SK-N-SH (cell line): Measurements from ENCODE around the gene ARHGEF28.

Source experiments
- CTCF ChIP-seq: fragments of 200-600 bp; sonication (generic); IDR thresholded peaks from 2 replicates; pipeline ENCODE4 v1.6.1; 2017; ENCODE audit warnings: antibody characterized with exemption, mild to moderate bottlenecking, moderate library complexity
- EP300 ChIP-seq, 2 experiments: IDR thresholded peaks; 2 replicates each; pipeline versions ENCODE4 v1.4.0 to v1.6.1; 2012; ENCODE audit warnings: borderline replicate concordance in 1 of 2, low read depth in 1 of 2, low read length in 1 of 2
- EZH2phosphoT487 ChIP-seq: fragments of 200-600 bp; sonication (generic); IDR thresholded peaks from 2 replicates; pipeline ENCODE4 v1.6.1; 2017; ENCODE audit warnings: low read depth, mixed run types, mild to moderate bottlenecking, antibody characterized with exemption, moderate library complexity, borderline replicate concordance
- IRF3 ChIP-seq: fragments of 150-350 bp; IDR thresholded peaks from 2 replicates; pipeline ENCODE4 v1.6.1; 2016; ENCODE audit warnings: mild to moderate bottlenecking, low read depth, low read length
- MAX ChIP-seq: IDR thresholded peaks from 2 replicates; pipeline ENCODE4 v1.4.0; 2012; ENCODE audit warnings: low read depth
- PBX3 ChIP-seq: IDR thresholded peaks from 2 replicates; pipeline ENCODE4; 2012
- POLR2AphosphoS5 ChIP-seq: IDR thresholded peaks from 2 replicates; pipeline ENCODE4 v1.6.1; 2012; ENCODE audit warnings: low read depth, low read length
- RAD21 ChIP-seq: IDR thresholded peaks from 2 replicates; pipeline ENCODE4 v1.6.1; 2012; ENCODE audit warnings: mild to moderate bottlenecking, low read length
- REST ChIP-seq: IDR thresholded peaks from 2 replicates; pipeline ENCODE4 v1.6.1; 2012; ENCODE audit warnings: mild to moderate bottlenecking, low read depth, low read length, moderate library complexity
- SMC3 ChIP-seq: IDR thresholded peaks from 2 replicates; pipeline ENCODE4 v1.6.1; 2012; ENCODE audit warnings: low read depth, low read length, improper control_type of control experiment
- TAF1 ChIP-seq: IDR thresholded peaks from 2 replicates; pipeline ENCODE4 v1.6.1; 2012; ENCODE audit warnings: low read depth, mild to moderate bottlenecking, low read length, moderate library complexity, borderline replicate concordance
- TEAD4 ChIP-seq: IDR thresholded peaks from 2 replicates; pipeline ENCODE4 v1.4.0; 2012; ENCODE audit warnings: mild to moderate bottlenecking, borderline replicate concordance; ENCODE audit not compliant: insufficient read depth
- USF1 ChIP-seq: IDR thresholded peaks from 2 replicates; pipeline ENCODE4 v1.4.0; 2012; ENCODE audit warnings: low read depth, borderline replicate concordance
- YY1 ChIP-seq: IDR thresholded peaks from 2 replicates; pipeline ENCODE4 v1.4.0; 2012; ENCODE audit warnings: low read depth, mild to moderate bottlenecking

- TF ChIP-seq CTCF, result no peak
- no peak for TF ChIP-seq REST
- no peak for TF ChIP-seq EP300 (IDR thresholded peaks at IDR 0.05; ENCODE audit: borderline replicate concordance in 1 of 2, low read depth in 1 of 2, low read length in 1 of 2)
- TF ChIP-seq POLR2AphosphoS5, result no peak
- no peak for TF ChIP-seq IRF3
- TF ChIP-seq USF1, result no peak
- no peak for TF ChIP-seq YY1
- TF ChIP-seq SMC3, result no peak
- TF ChIP-seq RAD21, result no peak
- TF ChIP-seq MAX, result no peak
- TF ChIP-seq TAF1, result no peak
- TF ChIP-seq PBX3, result no peak
- TF ChIP-seq TEAD4, result no peak
- TF ChIP-seq EZH2phosphoT487, result no peak
Observed at GRCh38 chr5:73821003-73821402, 195.0 kb downstream of the ARHGEF28 start.
